B cell (primary cell): ENCODE results near the gene SLCO2B1. TPM values are rescaled to one million over a fixed set of nuclear protein-coding genes. Genes with fewer than 3 reads are reported as not detected.
A peak's percentile ranks its signal among the peaks of the same experiment; 100 is the strongest.

Experiments
- ATAC-seq: fragments of 200-7000 bp; cut with Tn5 transposase; one replicate; pipeline ENCODE4 v1.10.0; 2021; ENCODE audit warnings: low read depth, mild to moderate bottlenecking, moderate number of reproducible peaks, moderate library complexity
- CTCF ChIA-PET: fragments of 350-600 bp; sonication (Branson Sonifier 250); formaldehyde crosslinking; loops from one replicate; lab custom pipeline; 2021; ENCODE audit warnings: antibody characterized with exemption, inconsistent platforms; lab: Charles Lee
- POLR2A ChIA-PET: fragments of 350-600 bp; sonication (Branson Sonifier 250); formaldehyde crosslinking; loops from one replicate; lab custom pipeline; 2021; ENCODE audit warnings: antibody characterized with exemption; lab: Charles Lee
- DNase-seq: peaks from one replicate; pipeline ENCODE4 v3.0.0; 2013
- H2AFZ ChIP-seq: 2 replicates; pipeline ENCODE4 v1.6.1; 2012; ENCODE audit warnings: mild to moderate bottlenecking, low read depth, low read length; ENCODE audit not compliant: insufficient read depth, poor library complexity, severe bottlenecking
- H3K27ac ChIP-seq, 2 donors: 1 replicate in 1 of 2; 2 replicates in 1 of 2; pipeline ENCODE4 v1.5.1; 2012 to 2013; ENCODE audit warnings: low read length in 2 of 2, mild to moderate bottlenecking in 2 of 2, moderate library complexity in 1 of 2
- H3K27me3 ChIP-seq, 4 experiments: fragments of 200-600 bp in 1 of 4; sonication (generic) in 1 of 4; replicated peaks in 1 of 4; 1 replicate in 2 of 4; 2 replicates in 2 of 4; pipeline versions ENCODE4 v1.6.1 to v1.7.0; 2013 to 2016; ENCODE audit warnings: low read length in 3 of 4, mild to moderate bottlenecking in 2 of 4, mixed read lengths in 1 of 4, moderate library complexity in 1 of 4; ENCODE audit not compliant: insufficient read depth in 4 of 4, control insufficient read depth in 3 of 4; ENCODE audit errors: control extremely low read depth in 1 of 4
- H3K36me3 ChIP-seq, 2 experiments: replicated peaks in 1 of 2; 1 replicate in 1 of 2; 2 replicates in 1 of 2; pipeline versions ENCODE4 v1.6.1 to v1.7.1; 2013; ENCODE audit warnings: low read length in 1 of 2; ENCODE audit not compliant: insufficient read depth in 2 of 2, control insufficient read depth in 1 of 2; ENCODE audit errors: control extremely low read depth in 1 of 2, extremely low read depth in 1 of 2
- H3K4me1 ChIP-seq, 2 donors: fragments of 200-600 bp in 1 of 2; sonication (generic) in 1 of 2; 1 replicate in 1 of 2; 2 replicates in 1 of 2; pipeline versions ENCODE4 v1.5.1 to v1.6.1; 2013 to 2017; ENCODE audit warnings: low read length in 2 of 2; ENCODE audit not compliant: control insufficient read depth in 2 of 2, insufficient read depth in 2 of 2
- H3K4me2 ChIP-seq: replicated peaks from 2 replicates; pipeline ENCODE3; 2012; ENCODE audit warnings: mild to moderate bottlenecking, low read depth, low read length; ENCODE audit not compliant: poor library complexity, severe bottlenecking
- H3K4me3 ChIP-seq, 5 experiments: fragments of 200-600 bp in 1 of 5; sonication (generic) in 1 of 5; 1 replicate in 3 of 5; 2 replicates in 2 of 5; pipeline versions ENCODE4 v1.5.1 to v1.7.0; 2011 to 2016; ENCODE audit warnings: low read length in 4 of 5, mild to moderate bottlenecking in 4 of 5, low read depth in 2 of 5, control low read depth in 1 of 5, moderate library complexity in 1 of 5; ENCODE audit not compliant: insufficient read depth in 1 of 5; ENCODE audit errors: control extremely low read depth in 1 of 5, extremely low read depth in 1 of 5
- H3K79me2 ChIP-seq: fragments of 200-600 bp; sonication (generic); one replicate; pipeline ENCODE4 v1.6.0; 2016; ENCODE audit warnings: low read length; ENCODE audit not compliant: control insufficient read depth, insufficient read depth
- H3K9ac ChIP-seq: fragments of 200-600 bp; sonication (generic); 2 replicates; pipeline ENCODE4 v1.6.1; 2017; ENCODE audit warnings: mild to moderate bottlenecking, low read length, moderate library complexity
- H3K9me3 ChIP-seq, 3 donors: one replicate each; pipeline versions ENCODE4 v1.6.1 to v1.7.1; 2013; ENCODE audit warnings: low read length in 2 of 3; ENCODE audit not compliant: control insufficient read depth in 2 of 3, insufficient read depth in 1 of 3; ENCODE audit errors: control extremely low read depth in 1 of 3
- H4K20me1 ChIP-seq: 2 replicates; pipeline ENCODE4 v1.6.0; 2012; ENCODE audit warnings: mild to moderate bottlenecking, low read length; ENCODE audit not compliant: insufficient read depth, control insufficient read depth, poor library complexity, severe bottlenecking
- H3K27ac Mint-ChIP-seq: one replicate; pipeline ENCODE4 v1.8.0; 2021; ENCODE audit warnings: mixed read lengths
- H3K27me3 Mint-ChIP-seq: one replicate; pipeline ENCODE4 v1.8.0; 2021; ENCODE audit warnings: mixed read lengths
- H3K4me1 Mint-ChIP-seq: one replicate; pipeline ENCODE4 v1.8.0; 2021; ENCODE audit warnings: mixed read lengths
- H3K4me3 Mint-ChIP-seq: one replicate; pipeline ENCODE4 v1.8.0; 2021; ENCODE audit warnings: mixed read lengths
- H3K9me3 Mint-ChIP-seq: one replicate; pipeline ENCODE4 v1.8.0; 2022; ENCODE audit warnings: mixed read lengths; ENCODE audit not compliant: insufficient read depth
- EZH2 ChIP-seq: IDR thresholded peaks from 2 replicates; pipeline ENCODE4 v1.6.1; 2012; ENCODE audit warnings: borderline replicate concordance, low read depth, mild to moderate bottlenecking, moderate library complexity, low read length; ENCODE audit not compliant: insufficient read depth, poor library complexity, severe bottlenecking
- WGBS: methylation state at CpG from one replicate; pipeline ENCODE4 v1.1.5; 2013; ENCODE audit warnings: missing lambda C conversion rate; ENCODE audit not compliant: insufficient coverage; 5-methylcytosine and 5-hydroxymethylcytosine counted together
- intact Hi-C: fragments of 100-400 bp; cut with micrococcal nuclease; formaldehyde crosslinking; loops from one replicate; pipeline ENCODE4 v1.10.0; 2022
- polyA plus RNA-seq: library from polyadenylated mRNA; depleted of rRNA; stranded (reverse); fragments of >200 nt; gene quantifications from 2 replicates; pipeline ENCODE4 v1.2.3, GENCODE V29; 2012
- total RNA-seq, 2 donors: library from RNA; stranded (reverse); fragments of 120-200 nt in 1 of 2; gene quantifications; 1 replicate in 1 of 2; 2 replicates in 1 of 2; pipeline versions ENCODE4 v1.2.3 to v1.2.4, GENCODE V29; 2013 to 2022
- TF ChIP-seq, protein P1 (sequence below): fragments of 200-600 bp; IDR thresholded peaks from one replicate; pipeline ENCODE4 v1.8.0; 2022; ENCODE audit warnings: antibody characterized with exemption, mild to moderate bottlenecking

The SLCO2B1 gene
- total and polyA plus RNA-seq, 2 donors (not counting 1 experiment from before 2014, with no cell fraction given) = 1.2 TPM; not detected in 1

GRCh38 chr11:75242722-75243600, 92.1 kb downstream of the SLCO2B1 start:
- H3K79me2 ChIP-seq = no peaks in the 10 kb centered on the region
- H4K20me1 ChIP-seq = no peaks in the 10 kb centered on the region
- 85% methylated on average over 8 of the region's 16 CpGs for WGBS
- Mint-ChIP-seq H3K27ac (no peak overlapping the region), H3K27me3 (peaks cover 55% of the 10 kb centered on the region), H3K4me3 (peak overlapping the region; percentile 81), H3K9me3 (no peaks in the 10 kb centered on the region), H3K4me1 (peaks cover 7% of the 10 kb centered on the region)
- ChIA-PET CTCF (interaction anchor here (0.6 to 4.9 kb wide), 14 partner anchors 10 to 1598 kb away, joined by 3 to 60 read pairs (median 4); no protein-coding TSS in a partner anchor), POLR2A (no interaction called here)
- H3K9ac ChIP-seq = no peak overlapping the region
- TF ChIP-seq EZH2 = no peak
- TF ChIP-seq, protein P1, sequence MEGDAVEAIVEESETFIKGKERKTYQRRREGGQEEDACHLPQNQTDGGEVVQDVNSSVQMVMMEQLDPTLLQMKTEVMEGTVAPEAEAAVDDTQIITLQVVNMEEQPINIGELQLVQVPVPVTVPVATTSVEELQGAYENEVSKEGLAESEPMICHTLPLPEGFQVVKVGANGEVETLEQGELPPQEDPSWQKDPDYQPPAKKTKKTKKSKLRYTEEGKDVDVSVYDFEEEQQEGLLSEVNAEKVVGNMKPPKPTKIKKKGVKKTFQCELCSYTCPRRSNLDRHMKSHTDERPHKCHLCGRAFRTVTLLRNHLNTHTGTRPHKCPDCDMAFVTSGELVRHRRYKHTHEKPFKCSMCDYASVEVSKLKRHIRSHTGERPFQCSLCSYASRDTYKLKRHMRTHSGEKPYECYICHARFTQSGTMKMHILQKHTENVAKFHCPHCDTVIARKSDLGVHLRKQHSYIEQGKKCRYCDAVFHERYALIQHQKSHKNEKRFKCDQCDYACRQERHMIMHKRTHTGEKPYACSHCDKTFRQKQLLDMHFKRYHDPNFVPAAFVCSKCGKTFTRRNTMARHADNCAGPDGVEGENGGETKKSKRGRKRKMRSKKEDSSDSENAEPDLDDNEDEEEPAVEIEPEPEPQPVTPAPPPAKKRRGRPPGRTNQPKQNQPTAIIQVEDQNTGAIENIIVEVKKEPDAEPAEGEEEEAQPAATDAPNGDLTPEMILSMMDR = no peak
- H3K9me3 ChIP-seq = no peaks in the 10 kb centered on the region
- H2AFZ ChIP-seq = no peak overlapping the region
- intact Hi-C loops = no loop called here
- no peak for DNase-seq
- no peak overlapping the region for H3K27ac ChIP-seq
- ATAC-seq = no peak
- H3K36me3 ChIP-seq = no peaks in the 10 kb centered on the region
- peaks cover 12 to 15% of the 10 kb centered on the region in 2 donors for H3K4me1 ChIP-seq
- no peak overlapping the region for H3K4me3 ChIP-seq
- peaks cover 0 to 48% (median 24%) of the 10 kb centered on the region in 4 experiments for H3K27me3 ChIP-seq
- H3K4me2 ChIP-seq = no peak overlapping the region
